ENCODE results near the gene SEC61B. TPM values are rescaled to one million over a fixed set of nuclear protein-coding genes. Genes with fewer than 3 reads are reported as not detected.
"Not testable (repeated sequence)": the region's sequence is repeated elsewhere in the genome, so short reads cannot be mapped to it uniquely, and the experiment has no call there.

The SEC61B gene
- total RNA-seq, 1 experiment from 2014 or later, result 125 TPM

GRCh38 chr9:99196484-99196883 lies 25.6 kb upstream of the SEC61B start:
- H3K4me3 ChIP-seq (replicated peaks in 1 of 2; ENCODE audit: low read depth in 1 of 2, low read length in 2 of 2); H3K27ac ChIP-seq (ENCODE audit: low read depth, low read length); H4K20me1 ChIP-seq (ENCODE audit: insufficient read depth); H3K79me2 ChIP-seq (ENCODE audit: insufficient read depth, low read length); RAD21 ChIA-PET (ENCODE audit: low non-redundant PET in 1 of 2, low total read pairs in 2 of 2, uncharacterized antibody in 2 of 2, unreplicated experiment in 2 of 2); intact Hi-C loops (cut with micrococcal nuclease); H3K9ac ChIP-seq (ENCODE audit: low read length); H3K9me2 ChIP-seq (ENCODE audit: insufficient read depth); POLR2A ChIA-PET; BruUV-seq (replicated peaks); H3K36me3 ChIP-seq (ENCODE audit: control insufficient read depth in 1 of 2, insufficient read depth in 2 of 2, low read length in 2 of 2); H3K27me3 ChIP-seq (ENCODE audit: insufficient read depth, low read length); ATAC-seq; H3K4me1 ChIP-seq (ENCODE audit: control insufficient read depth in 1 of 2, insufficient read depth in 2 of 2, low read length in 2 of 2); CTCF ChIA-PET; H2AFZ ChIP-seq (ENCODE audit: low read depth, low read length, poor library complexity, severe bottlenecking); DNase-seq (ENCODE audit: low read depth, low spot score); H3K4me2 ChIP-seq (ENCODE audit: low read length); H3K9me3 ChIP-seq (ENCODE audit: control insufficient read depth in 1 of 2, insufficient read depth in 1 of 2, low read depth in 1 of 2, low read length in 2 of 2): not testable (repeated sequence)

DNA sequence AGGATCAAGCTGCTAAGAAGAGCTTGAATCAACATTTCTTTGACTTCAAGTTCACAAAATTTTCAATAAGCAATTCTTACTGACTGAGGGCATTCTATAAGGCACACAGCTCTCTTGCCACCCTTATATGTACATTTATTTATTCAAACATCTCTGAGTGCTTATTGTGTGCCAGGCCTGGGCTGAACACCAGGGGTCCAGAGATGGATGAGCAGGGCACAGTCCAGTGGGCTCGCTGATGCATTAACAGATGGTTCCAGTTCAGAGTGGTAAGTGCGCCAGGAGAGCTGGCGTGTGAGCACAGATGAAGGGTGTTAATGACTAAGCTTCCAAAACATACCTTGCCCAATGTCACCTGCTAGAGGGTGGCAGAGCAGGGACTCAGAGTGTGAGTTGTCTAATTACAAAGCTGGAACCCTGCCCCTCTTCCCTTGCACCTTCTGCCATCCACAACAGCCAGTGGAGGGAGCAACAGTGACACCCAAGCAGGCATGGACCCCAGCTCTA lies 24.9 kb upstream of the SEC61B start:
- ChIA-PET CTCF (interaction anchor here (1.2 kb wide), 1 partner anchor 12 kb away, joined by 4 read pairs; no protein-coding TSS in a partner anchor), RAD21 (ENCODE audit: low non-redundant PET in 1 of 2, low total read pairs in 2 of 2, uncharacterized antibody in 2 of 2, unreplicated experiment in 2 of 2) (no interaction called here), POLR2A (no interaction called here)
- Histone ChIP-seq H2AFZ (ENCODE audit: low read depth, low read length, poor library complexity, severe bottlenecking) (no peak overlapping the region), H3K4me3 (replicated peaks in 1 of 2; ENCODE audit: low read depth in 1 of 2, low read length in 2 of 2) (no peak overlapping the region), H3K4me2 (ENCODE audit: low read length) (no peak overlapping the region), H3K9me3 (ENCODE audit: control insufficient read depth in 1 of 2, insufficient read depth in 1 of 2, low read depth in 1 of 2, low read length in 2 of 2) (no peaks in the 10 kb centered on the region), H3K4me1 (ENCODE audit: control insufficient read depth in 1 of 2, insufficient read depth in 2 of 2, low read length in 2 of 2) (no peaks in the 10 kb centered on the region), H3K9me2 (ENCODE audit: insufficient read depth) (no peaks in the 10 kb centered on the region), H3K27ac (ENCODE audit: low read depth, low read length) (no peak overlapping the region), H3K27me3 (ENCODE audit: insufficient read depth, low read length) (peaks cover 3% of the 10 kb centered on the region; the same call in 1 of the 2 replicates), H3K9ac (ENCODE audit: low read length) (no peak overlapping the region), H3K36me3 (ENCODE audit: control insufficient read depth in 1 of 2, insufficient read depth in 2 of 2, low read length in 2 of 2) (no peaks in the 10 kb centered on the region), H3K79me2 (ENCODE audit: insufficient read depth, low read length) (no peaks in the 10 kb centered on the region), H4K20me1 (ENCODE audit: insufficient read depth) (no peaks in the 10 kb centered on the region)
- BruUV-seq (replicated peaks), result no TSS peak
- DNase-seq (ENCODE audit: low read depth, low spot score) (no peak), ATAC-seq (peak; percentile 44)
- TF ChIP-seq, protein P1, sequence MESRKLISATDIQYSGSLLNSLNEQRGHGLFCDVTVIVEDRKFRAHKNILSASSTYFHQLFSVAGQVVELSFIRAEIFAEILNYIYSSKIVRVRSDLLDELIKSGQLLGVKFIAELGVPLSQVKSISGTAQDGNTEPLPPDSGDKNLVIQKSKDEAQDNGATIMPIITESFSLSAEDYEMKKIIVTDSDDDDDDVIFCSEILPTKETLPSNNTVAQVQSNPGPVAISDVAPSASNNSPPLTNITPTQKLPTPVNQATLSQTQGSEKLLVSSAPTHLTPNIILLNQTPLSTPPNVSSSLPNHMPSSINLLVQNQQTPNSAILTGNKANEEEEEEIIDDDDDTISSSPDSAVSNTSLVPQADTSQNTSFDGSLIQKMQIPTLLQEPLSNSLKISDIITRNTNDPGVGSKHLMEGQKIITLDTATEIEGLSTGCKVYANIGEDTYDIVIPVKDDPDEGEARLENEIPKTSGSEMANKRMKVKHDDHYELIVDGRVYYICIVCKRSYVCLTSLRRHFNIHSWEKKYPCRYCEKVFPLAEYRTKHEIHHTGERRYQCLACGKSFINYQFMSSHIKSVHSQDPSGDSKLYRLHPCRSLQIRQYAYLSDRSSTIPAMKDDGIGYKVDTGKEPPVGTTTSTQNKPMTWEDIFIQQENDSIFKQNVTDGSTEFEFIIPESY (IDR thresholded peaks at IDR 0.05; ENCODE audit: extremely low read depth, insufficient replicate concordance, low read length), result no peak
- TF ChIP-seq, protein P2, sequence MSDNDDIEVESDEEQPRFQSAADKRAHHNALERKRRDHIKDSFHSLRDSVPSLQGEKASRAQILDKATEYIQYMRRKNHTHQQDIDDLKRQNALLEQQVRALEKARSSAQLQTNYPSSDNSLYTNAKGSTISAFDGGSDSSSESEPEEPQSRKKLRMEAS (IDR thresholded peaks at IDR 0.05), result no peak
- peak in 2 of 3 experiments; percentile 11 to 13; a peak in 2 of 6 replicates for TF ChIP-seq CTCF (IDR thresholded peaks at IDR 0.05 in 2 of 3, conservative IDR thresholded peaks at IDR 0.05 in 1 of 3; ENCODE audit: borderline replicate concordance in 1 of 3, insufficient read depth in 1 of 3, low read depth in 2 of 3, low read length in 2 of 3)
- no peak for TF ChIP-seq JUND (IDR thresholded peaks at IDR 0.05)
- intact Hi-C loops (cut with micrococcal nuclease), result no loop called here
